Heart right ventricle (tissue), 16 donors: ENCODE results near the gene QTRT2. TPM values are rescaled to one million over a fixed set of nuclear protein-coding genes. Genes with fewer than 3 reads are reported as not detected.

ENCODE experiments used
- ATAC-seq, 8 donors: fragments of 200-7000 bp; cut with Tn5 transposase; one replicate each; pipeline ENCODE4 v1.9.1; 2020; ENCODE audit warnings: mild to moderate bottlenecking in 8 of 8, moderate library complexity in 8 of 8, moderate number of reproducible peaks in 1 of 8
- DNase-seq, 2 donors: peaks; one replicate each; pipeline ENCODE4 v3.0.0-alpha.2; 2020
- H3K27ac ChIP-seq, 10 donors: fragments of 200-600 bp; sonication (generic) in 2 of 10; one replicate each; pipeline versions ENCODE4 v1.5.0 to v1.8.0; 2020 to 2022; ENCODE audit warnings: mild to moderate bottlenecking in 3 of 10
- H3K27me3 ChIP-seq, 7 donors: fragments of 200-600 bp; one replicate each; pipeline ENCODE4 v1.8.0; 2021 to 2022; ENCODE audit warnings: mild to moderate bottlenecking in 2 of 7
- H3K36me3 ChIP-seq, 9 donors: fragments of 200-600 bp; sonication (generic) in 1 of 9; one replicate each; pipeline versions ENCODE4 v1.5.0 to v1.8.0; 2020 to 2022; ENCODE audit warnings: mild to moderate bottlenecking in 2 of 9
- H3K4me1 ChIP-seq, 9 donors: fragments of 200-600 bp; sonication (generic) in 1 of 9; one replicate each; pipeline versions ENCODE4 v1.5.0 to v1.8.0; 2020 to 2022; ENCODE audit warnings: mild to moderate bottlenecking in 4 of 9
- H3K4me3 ChIP-seq, 10 donors: fragments of 200-600 bp; sonication (generic) in 2 of 10; one replicate each; pipeline versions ENCODE4 v1.5.0 to v1.8.0; 2020 to 2022; ENCODE audit warnings: mild to moderate bottlenecking in 7 of 10, moderate library complexity in 2 of 10
- H3K9me3 ChIP-seq, 11 donors: fragments of 200-600 bp in 10 of 11; sonication (generic) in 2 of 11; one replicate each; pipeline versions ENCODE4 v1.5.0 to v1.8.0; 2013 to 2022; ENCODE audit warnings: mild to moderate bottlenecking in 2 of 11, control low read depth in 1 of 11, moderate library complexity in 1 of 11
- CTCF ChIP-seq, 9 donors: fragments of 200-600 bp; sonication (generic) in 2 of 9; IDR thresholded peaks; one replicate each; pipeline versions ENCODE4 v1.5.0 to v1.8.0; 2021 to 2022; ENCODE audit warnings: antibody characterized with exemption in 9 of 9, mild to moderate bottlenecking in 5 of 9, moderate library complexity in 1 of 9
- WGBS, 2 donors: extraction: QIAGEN DNeasy Blood & Tissue Kit; methylation state at CpG; one replicate each; pipeline ENCODE4 v1.1.7; 2013; ENCODE audit warnings: inconsistent platforms in 1 of 2; 5-methylcytosine and 5-hydroxymethylcytosine counted together
- intact Hi-C, 10 donors: fragments of 100-400 bp; cut with DNase I; formaldehyde crosslinking; loops; one replicate each; pipeline versions ENCODE4 v1.11.1 to v1.14.2; 2022
- polyA plus RNA-seq, 2 donors: library from polyadenylated mRNA; stranded (reverse); fragments of 200-250 nt; gene quantifications; one replicate each; pipeline ENCODE4 v1.2.3, GENCODE V29; 2013
- total RNA-seq, 10 donors: library from RNA; stranded (reverse); fragmentation: NEBNext Ultra II Directional in 3 of 10; extraction: Animal tissue kit (Norgen Biotek cat#: 25700) in 3 of 10; gene quantifications; one replicate each; pipeline versions ENCODE4 v1.2.1 to v1.2.4, GENCODE V29; 2021 to 2023
- donor health status: Arrhythmogenic right ventricular cardiomyopathy.
- donor health status: ischemic (EF 13 %, LVEDD 7.1; RV severe dilation, severe dysfunction).
- donor health status: healthy with polysubstance abuse.
- donor health status: DM: no; HTN: yes; CAD: no.
- donor health status: DM: no; HTN: no; CAD: no.
- donor health status: ischemic (EF 25% LVEDD 6.9; RV normal size, moderate dysfunction).
- donor health status: ischemic (EF 25% LVEDD 5.7; RV mildly dilated, moderate dysfunction).
- donor health status: healthy.
- donor health status: DM: yes; HTN: yes; CAD: no.
- donor health status: Ischemic cardiomyopathy.
- donor health status: ischemic (EF 35%, LVEDD 5.7; RV mildly dilated, moderate dysfunction).
- donor health status: nonischemic (EF 11% LVEDD 7.7; RV severe dilation, severe dysfunction).
- donor health status: DM: yes; HTN: yes; CAD: no.
- donor health status: PGD.
- donor health status: ischemic (EF 29% LVEDD 5.4; RV normal size, mild dysfunction).
- donor health status: nonischemic (EF 23%, LVEDD 6.1; RV moderate dilation, normal function).

Gene QTRT2
- total and polyA plus RNA-seq, 12 donors: 3.4 to 9.7 (median 4.9) TPM

DNA sequence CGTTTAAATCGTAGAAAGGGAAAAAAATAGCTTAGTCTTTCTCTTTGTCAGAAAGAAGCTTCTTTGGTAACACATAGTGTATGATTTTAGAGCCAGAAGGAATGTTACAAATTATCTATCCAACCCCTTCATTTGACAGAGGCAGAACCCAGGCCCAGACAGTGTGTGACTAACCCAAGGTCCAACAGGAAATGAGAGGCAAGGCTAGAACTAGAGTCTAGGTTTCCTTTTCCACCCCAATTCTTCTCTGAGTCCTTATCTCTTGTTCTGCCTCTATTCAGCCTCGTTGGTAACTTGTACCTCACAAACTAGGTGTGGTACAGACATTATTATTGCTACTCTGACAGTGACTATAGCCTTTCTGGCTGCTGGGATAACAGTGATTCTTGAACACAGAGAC, 39.3 kb downstream of the QTRT2 start:
- ATAC-seq: no peak
- intact Hi-C loops: no loop called here
- 66 to 70% methylated on average over 3 of the region's 3 CpGs for WGBS, 2 donors

DNA sequence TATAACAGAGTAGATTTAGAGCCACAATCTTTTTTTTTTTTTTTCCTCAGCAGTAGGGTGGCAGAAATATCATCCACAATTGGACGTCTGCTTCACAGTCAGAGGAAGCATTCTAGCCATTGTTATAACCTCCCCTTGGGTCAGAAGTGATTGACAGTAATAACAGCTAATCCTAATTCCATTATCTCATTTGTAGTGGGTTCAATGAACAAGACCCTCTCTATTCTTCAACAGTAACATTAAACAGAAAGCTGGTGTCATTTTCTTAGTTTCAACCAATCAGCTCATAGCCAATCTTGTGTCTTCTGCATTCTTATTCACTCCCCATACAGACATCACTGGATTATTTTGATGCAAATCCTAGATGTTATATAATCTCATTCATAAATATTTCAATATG, 44.6 kb downstream of the QTRT2 start:
- H3K4me1 ChIP-seq: peaks cover 0 to 8% (median 0%) of the 10 kb centered on the region in 9 donors
- no peak overlapping the region for H3K4me3 ChIP-seq
- TF ChIP-seq CTCF (IDR thresholded peaks at IDR 0.05): no peak
- no peak overlapping the region for H3K27ac ChIP-seq
- H3K36me3 ChIP-seq: no peaks in the 10 kb centered on the region
- intact Hi-C loops: no loop called here
- no peak for DNase-seq
- H3K9me3 ChIP-seq: no peaks in the 10 kb centered on the region
- no peaks in the 10 kb centered on the region for H3K27me3 ChIP-seq
- 31 to 42% methylated on average over 1 of the region's 1 CpG for WGBS, 2 donors
- ATAC-seq: no peak

More for the DNA sequence above, 39.3 kb downstream of the QTRT2 start:
- no peak for DNase-seq
- H3K27me3 ChIP-seq: no peaks in the 10 kb centered on the region
- no peaks in the 10 kb centered on the region for H3K9me3 ChIP-seq
- TF ChIP-seq CTCF (IDR thresholded peaks at IDR 0.05): no peak
- peaks cover 0 to 23% (median 12%) of the 10 kb centered on the region in 9 donors for H3K4me1 ChIP-seq
- no peak overlapping the region for H3K4me3 ChIP-seq
- no peak overlapping the region for H3K27ac ChIP-seq
- no peaks in the 10 kb centered on the region for H3K36me3 ChIP-seq

DNA sequence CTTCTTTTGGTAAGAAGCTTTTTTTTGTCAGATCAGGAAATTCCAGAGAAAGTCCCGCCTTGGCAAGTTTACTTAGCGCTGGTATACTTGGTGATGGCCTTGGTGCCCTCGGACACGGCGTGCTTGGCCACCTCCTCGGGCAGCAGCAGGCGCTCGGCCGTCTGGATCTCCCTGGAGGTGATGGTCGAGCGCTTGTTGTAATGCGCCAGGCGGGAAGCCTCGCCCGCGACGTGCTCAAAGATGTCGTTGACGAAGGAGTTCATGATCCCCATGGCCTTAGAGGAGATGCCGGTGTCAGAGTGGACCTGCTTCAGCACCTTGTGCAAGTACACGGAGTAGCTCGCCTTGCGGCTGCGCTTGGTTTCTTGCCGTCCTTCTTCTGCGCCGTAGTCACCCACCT, 46.6 kb downstream of the QTRT2 start:
- DNase-seq: no peak
- intact Hi-C loops: no loop called here

DNA sequence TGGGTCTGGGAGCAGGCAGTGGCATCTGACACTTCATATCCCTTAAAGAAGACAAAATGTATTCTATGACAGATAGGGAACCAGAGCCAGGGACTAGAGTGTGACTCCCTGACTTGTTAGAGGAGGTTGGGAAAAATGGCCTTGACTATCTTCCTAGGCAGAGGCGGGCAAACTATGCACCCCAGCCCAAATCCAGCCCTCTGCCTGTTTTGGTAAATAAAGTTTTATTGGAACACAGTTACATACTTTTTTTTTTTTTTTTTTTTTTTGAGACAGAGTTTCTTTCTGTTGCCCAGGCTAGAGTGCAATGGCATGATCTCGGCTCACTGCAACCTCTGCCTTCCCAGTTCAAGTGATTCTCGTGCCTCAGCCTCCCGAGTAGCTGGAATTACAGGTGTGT, 47.3 kb downstream of the QTRT2 start:
- 94% methylated on average over 4 of the region's 4 CpGs for WGBS, 2 donors
- peaks cover 0 to 9% (median 0%) of the 10 kb centered on the region in 7 donors for H3K27me3 ChIP-seq
- no peaks in the 10 kb centered on the region for H3K9me3 ChIP-seq
- ATAC-seq: no peak
- H3K36me3 ChIP-seq: no peaks in the 10 kb centered on the region
- H3K27ac ChIP-seq: no peak overlapping the region
- no peak for DNase-seq
- intact Hi-C loops: no loop called here
- no peak overlapping the region for H3K4me3 ChIP-seq
- no peak for TF ChIP-seq CTCF (IDR thresholded peaks at IDR 0.05)
- peaks cover 0 to 9% (median 0%) of the 10 kb centered on the region in 9 donors for H3K4me1 ChIP-seq

More for the DNA sequence above, 46.6 kb downstream of the QTRT2 start:
- Histone ChIP-seq H3K27ac (no peak overlapping the region), H3K4me3 (no peak overlapping the region), H3K27me3 (peaks cover 0 to 6% (median 0%) of the 10 kb centered on the region in 7 donors), H3K36me3 (no peaks in the 10 kb centered on the region), H3K4me1 (peaks cover 0 to 9% (median 0%) of the 10 kb centered on the region in 9 donors), H3K9me3 (no peaks in the 10 kb centered on the region)
- TF ChIP-seq CTCF (IDR thresholded peaks at IDR 0.05): no peak
- no peak for ATAC-seq
- 88 to 90% methylated on average over 27 of the region's 27 CpGs for WGBS, 2 donors
